NCI-H146 treated with DMSO at 0.1 percent for 48 hours (cell line): Measurements from ENCODE around the gene WDR87.

Experiments used
- DNase-seq: peaks from one replicate; lab custom pipeline; 2025; ENCODE audit not compliant: unreplicated experiment; lab: John Stamatoyannopoulos, UW

Gene WDR87

GRCh38 chr19:37905946-37906868 is at the start of gene WDR87:
Gene WDR87, minus strand, starts transcription at chr19:37906594. Its CDS starts 8,355 bp downstream, at chr19:37898239.
- DNase-seq: peak; percentile 82

GRCh38 chr19:37955986-37956385 is 49.6 kb upstream of the WDR87 start:
- DNase-seq: peak; percentile 20

- DNase-seq: no peak
These were observed 48.1 kb upstream of the WDR87 start for GRCh38 chr19:37954421-37954874.

- no peak for DNase-seq
These were observed 47.5 kb upstream of the WDR87 start for GRCh38 chr19:37953918-37954303.

- no peak for DNase-seq
These were observed 47.0 kb upstream of the WDR87 start for GRCh38 chr19:37953171-37953917.

- no peak for DNase-seq
These were observed 45.4 kb upstream of the WDR87 start for GRCh38 chr19:37951816-37952210.

GRCh38 chr19:37950471-37951175 is 44.2 kb upstream of the WDR87 start:
- DNase-seq: no peak

GRCh38 chr19:37948362-37948761 is 42.0 kb upstream of the WDR87 start:
- no peak for DNase-seq

- no peak for DNase-seq
These were observed 41.4 kb upstream of the WDR87 start for GRCh38 chr19:37947778-37948177.

GRCh38 chr19:37946132-37946531 is 39.7 kb upstream of the WDR87 start:
- DNase-seq: no peak

- no peak for DNase-seq
These were observed 37.1 kb upstream of the WDR87 start for GRCh38 chr19:37943480-37943879.

- DNase-seq: no peak
These were observed 36.1 kb upstream of the WDR87 start for GRCh38 chr19:37942516-37942902.

- DNase-seq: peak; percentile 56
These were observed 35.6 kb upstream of the WDR87 start for GRCh38 chr19:37941782-37942515.

GRCh38 chr19:37938353-37938752 is 32.0 kb upstream of the WDR87 start:
- no peak for DNase-seq

GRCh38 chr19:37936886-37937285 is 30.5 kb upstream of the WDR87 start:
- no peak for DNase-seq

- no peak for DNase-seq
These were observed 29.8 kb upstream of the WDR87 start for GRCh38 chr19:37936166-37936565.

GRCh38 chr19:37935341-37935740 is 28.9 kb upstream of the WDR87 start:
- DNase-seq: no peak

- peak; percentile 68 for DNase-seq
These were observed 27.6 kb upstream of the WDR87 start for GRCh38 chr19:37933937-37934358.

- no peak for DNase-seq
These were observed 26.9 kb upstream of the WDR87 start for GRCh38 chr19:37932985-37933936.
